Mesenchymal stem cell (in vitro differentiated cells and primary cell): Measurements from ENCODE around the gene AKAP9.

ENCODE experiments used
- DNase-seq: peaks from one replicate; pipeline ENCODE4 v3.0.0-alpha.2; 2013
- H2AFZ ChIP-seq: one replicate; pipeline ENCODE4 v1.6.1; 2013; ENCODE audit warnings: low read depth, mild to moderate bottlenecking, control low read depth, inconsistent platforms, low read length, moderate library complexity
- H2AK5ac ChIP-seq: 2 replicates; pipeline ENCODE4 v1.6.1; 2013; ENCODE audit warnings: low read length, moderate library complexity, mild to moderate bottlenecking, inconsistent platforms; ENCODE audit not compliant: severe bottlenecking
- H2BK120ac ChIP-seq: one replicate; pipeline ENCODE4 v1.6.1; 2013; ENCODE audit warnings: low read depth, mild to moderate bottlenecking, inconsistent platforms, low read length, moderate library complexity
- H2BK12ac ChIP-seq, 2 experiments: one replicate each; pipeline ENCODE4 v1.6.1; 2013; ENCODE audit warnings: inconsistent platforms in 2 of 2, low read length in 2 of 2, mild to moderate bottlenecking in 2 of 2, moderate library complexity in 2 of 2, control low read depth in 1 of 2
- H2BK15ac ChIP-seq: one replicate; pipeline ENCODE4 v1.6.1; 2013; ENCODE audit warnings: mild to moderate bottlenecking, low read depth, inconsistent platforms; ENCODE audit not compliant: poor library complexity, severe bottlenecking
- H2BK5ac ChIP-seq: 2 replicates; pipeline ENCODE4 v1.6.1; 2013; ENCODE audit warnings: low read depth, mild to moderate bottlenecking, low read length, control low read depth, inconsistent platforms; ENCODE audit not compliant: poor library complexity, severe bottlenecking
- H3K14ac ChIP-seq, 2 experiments: one replicate each; pipeline ENCODE4 v1.6.1; 2013; ENCODE audit warnings: inconsistent platforms in 2 of 2, low read length in 2 of 2, control low read depth in 1 of 2, mild to moderate bottlenecking in 1 of 2, moderate library complexity in 1 of 2
- H3K18ac ChIP-seq, 2 experiments: one replicate each; pipeline ENCODE4 v1.6.1; 2013; ENCODE audit warnings: inconsistent platforms in 2 of 2, low read length in 2 of 2, control low read depth in 1 of 2, low read depth in 1 of 2, mild to moderate bottlenecking in 1 of 2
- H3K23ac ChIP-seq, 2 experiments: one replicate each; pipeline ENCODE4 v1.6.1; 2013; ENCODE audit warnings: inconsistent platforms in 2 of 2, low read length in 2 of 2, mild to moderate bottlenecking in 2 of 2, moderate library complexity in 2 of 2, control low read depth in 1 of 2
- H3K27ac ChIP-seq: 2 replicates; pipeline ENCODE4 v1.5.1; 2013; ENCODE audit warnings: mild to moderate bottlenecking, moderate library complexity, low read length, control low read depth, inconsistent platforms; ENCODE audit not compliant: poor library complexity, severe bottlenecking
- H3K27me3 ChIP-seq, 2 experiments: 2 replicates each; pipeline versions ENCODE4 v1.6.1 to v1.7.0; 2013; ENCODE audit warnings: low read length in 2 of 2, mild to moderate bottlenecking in 2 of 2, moderate library complexity in 2 of 2, control low read depth in 1 of 2, inconsistent platforms in 1 of 2; ENCODE audit not compliant: control insufficient read depth in 1 of 2, insufficient read depth in 1 of 2
- H3K36me3 ChIP-seq, 2 experiments: 2 replicates each; pipeline versions ENCODE4 v1.6.1 to v1.7.0; 2013; ENCODE audit warnings: low read length in 2 of 2, control low read depth in 1 of 2, inconsistent platforms in 1 of 2, low read depth in 1 of 2, mild to moderate bottlenecking in 1 of 2; ENCODE audit not compliant: insufficient read depth in 2 of 2, control insufficient read depth in 1 of 2
- H3K4ac ChIP-seq, 2 experiments: one replicate each; pipeline ENCODE4 v1.6.1; 2013; ENCODE audit warnings: inconsistent platforms in 2 of 2, low read length in 2 of 2, mild to moderate bottlenecking in 2 of 2, moderate library complexity in 2 of 2, control low read depth in 1 of 2, low read depth in 1 of 2
- H3K4me1 ChIP-seq: 2 replicates; pipeline ENCODE4 v1.6.1; 2013; ENCODE audit warnings: low read depth, low read length, control low read depth; ENCODE audit not compliant: control insufficient read depth, insufficient read depth
- H3K4me2 ChIP-seq: 2 replicates; pipeline ENCODE4 v1.6.1; 2013; ENCODE audit warnings: low read length, mild to moderate bottlenecking, inconsistent platforms; ENCODE audit not compliant: poor library complexity, severe bottlenecking
- H3K4me3 ChIP-seq, 2 experiments: 2 replicates each; pipeline versions ENCODE4 v1.5.1 to v1.7.0; 2013; ENCODE audit warnings: low read length in 2 of 2, mild to moderate bottlenecking in 2 of 2, control low read depth in 1 of 2, low read depth in 1 of 2; ENCODE audit not compliant: insufficient read depth in 1 of 2
- H3K79me1 ChIP-seq: replicated peaks from 2 replicates; pipeline ENCODE4 v1.6.1; 2013; ENCODE audit warnings: mild to moderate bottlenecking, control low read depth, low read length, inconsistent platforms; ENCODE audit not compliant: poor library complexity, severe bottlenecking
- H3K9ac ChIP-seq: 2 replicates; pipeline ENCODE4 v1.7.0; 2013; ENCODE audit warnings: mild to moderate bottlenecking, low read length, moderate library complexity
- H3K9me3 ChIP-seq: 2 replicates; pipeline ENCODE4 v1.7.0; 2013; ENCODE audit warnings: mild to moderate bottlenecking, low read length; ENCODE audit not compliant: control insufficient read depth
- H4K8ac ChIP-seq: one replicate; pipeline ENCODE4 v1.6.1; 2013; ENCODE audit warnings: inconsistent platforms, mild to moderate bottlenecking, low read length, moderate library complexity
- H4K91ac ChIP-seq: one replicate; pipeline ENCODE4 v1.6.1; 2013; ENCODE audit warnings: mild to moderate bottlenecking, low read length, inconsistent platforms
- WGBS: methylation state at CpG from one replicate; pipeline ENCODE4 v1.1.7; 2013; ENCODE audit warnings: mixed read lengths; 5-methylcytosine and 5-hydroxymethylcytosine counted together

The AKAP9 gene

GRCh38 chr7:92043098-92043497 is 102.4 kb downstream of the AKAP9 start:
- Histone ChIP-seq H2BK5ac (no peak overlapping the region), H4K91ac (no peak overlapping the region), H3K14ac (no peak overlapping the region), H3K27ac (no peak overlapping the region), H2BK120ac (no peak overlapping the region), H3K4ac (no peak overlapping the region), H3K4me3 (no peak overlapping the region), H3K9ac (no peak overlapping the region), H2AFZ (no peak overlapping the region), H3K18ac (no peak overlapping the region), H3K9me3 (no peaks in the 10 kb centered on the region), H3K27me3 (no peaks in the 10 kb centered on the region), H2BK12ac (no peak overlapping the region), H3K23ac (no peak overlapping the region), H4K8ac (no peak overlapping the region), H3K79me1 (peaks cover 2% of the 10 kb centered on the region), H3K36me3 (peaks cover 6 to 69% of the 10 kb centered on the region in 2 experiments), H2AK5ac (no peak overlapping the region), H3K4me2 (no peak overlapping the region), H2BK15ac (no peak overlapping the region), H3K4me1 (no peaks in the 10 kb centered on the region)
- no CpG with 5 or more reads among the region's 2 CpGs for WGBS
- no peak for DNase-seq

GRCh38 chr7:92043637-92044036 is 103.0 kb downstream of the AKAP9 start:
- no CpG with 5 or more reads among the region's 2 CpGs for WGBS
- H2AFZ ChIP-seq = no peak overlapping the region
- H3K4me1 ChIP-seq = no peaks in the 10 kb centered on the region
- H3K9ac ChIP-seq = no peak overlapping the region
- no peak overlapping the region for H3K4me3 ChIP-seq
- H3K79me1 ChIP-seq = peaks cover 2% of the 10 kb centered on the region
- H3K4ac ChIP-seq = no peak overlapping the region
- H2BK12ac ChIP-seq = no peak overlapping the region
- no peak overlapping the region for H3K4me2 ChIP-seq
- no peak overlapping the region for H4K91ac ChIP-seq
- no peak overlapping the region for H2BK120ac ChIP-seq
- no peak overlapping the region for H2BK15ac ChIP-seq
- H2AK5ac ChIP-seq = no peak overlapping the region
- H3K23ac ChIP-seq = no peak overlapping the region
- no peak overlapping the region for H3K18ac ChIP-seq
- H3K14ac ChIP-seq = no peak overlapping the region
- no peaks in the 10 kb centered on the region for H3K9me3 ChIP-seq
- H3K27me3 ChIP-seq = no peaks in the 10 kb centered on the region
- H3K27ac ChIP-seq = no peak overlapping the region
- no peak overlapping the region for H4K8ac ChIP-seq
- peaks cover 6 to 69% of the 10 kb centered on the region in 2 experiments for H3K36me3 ChIP-seq
- no peak overlapping the region for H2BK5ac ChIP-seq
- no peak for DNase-seq

- Histone ChIP-seq H3K4me1 (no peaks in the 10 kb centered on the region), H2BK12ac (no peak overlapping the region), H3K23ac (no peak overlapping the region), H4K91ac (no peak overlapping the region), H2BK15ac (no peak overlapping the region), H3K18ac (no peak overlapping the region), H3K14ac (no peak overlapping the region), H2BK5ac (no peak overlapping the region), H2AK5ac (no peak overlapping the region), H4K8ac (no peak overlapping the region), H2BK120ac (no peak overlapping the region), H3K27ac (no peak overlapping the region), H3K79me1 (peaks cover 4% of the 10 kb centered on the region), H3K9me3 (no peaks in the 10 kb centered on the region), H3K36me3 (peaks cover 3 to 69% of the 10 kb centered on the region in 2 experiments), H3K9ac (no peak overlapping the region), H3K4ac (no peak overlapping the region), H3K27me3 (no peaks in the 10 kb centered on the region), H2AFZ (no peak overlapping the region), H3K4me3 (no peak overlapping the region), H3K4me2 (no peak overlapping the region)
- no peak for DNase-seq
- 43% methylated on average over 1 of the region's 3 CpGs for WGBS
Observed at GRCh38 chr7:92044148-92044547, 103.5 kb downstream of the AKAP9 start.

GRCh38 chr7:92044940-92045339 is 104.3 kb downstream of the AKAP9 start:
- Histone ChIP-seq H3K4me1 (no peaks in the 10 kb centered on the region), H3K27ac (no peak overlapping the region), H2BK15ac (no peak overlapping the region), H3K9me3 (no peaks in the 10 kb centered on the region), H3K4me3 (no peak overlapping the region), H2BK120ac (no peak overlapping the region), H3K4ac (no peak overlapping the region), H3K23ac (no peak overlapping the region), H2AK5ac (no peak overlapping the region), H3K18ac (no peak overlapping the region), H4K8ac (no peak overlapping the region), H3K14ac (no peak overlapping the region), H3K36me3 (peaks cover 3 to 65% of the 10 kb centered on the region in 2 experiments), H2BK5ac (no peak overlapping the region), H4K91ac (no peak overlapping the region), H3K9ac (no peak overlapping the region), H3K27me3 (no peaks in the 10 kb centered on the region), H3K79me1 (peaks cover 4% of the 10 kb centered on the region), H2AFZ (no peak overlapping the region), H3K4me2 (no peak overlapping the region), H2BK12ac (no peak overlapping the region)
- WGBS = 100% methylated on average over 1 of the region's 1 CpG
- no peak for DNase-seq
